Pulmonary artery endothelial cell (primary cell): ENCODE results near the gene SEMA6A. TPM values are rescaled to one million over a fixed set of nuclear protein-coding genes. Genes with fewer than 3 reads are reported as not detected.

Experiments used
- DNase-seq: peaks from one replicate; pipeline ENCODE4 v3.0.0-alpha.2; 2011; ENCODE audit warnings: low read depth, low spot score
- total RNA-seq: library from RNA; depleted of rRNA; stranded (reverse); fragments of >200 nt; gene quantifications from 2 replicates; pipeline ENCODE4 v1.2.3, GENCODE V29; 2014

SEMA6A gene
- total RNA-seq, 1 donor from 2014 or later, result 0.92 TPM

DNA sequence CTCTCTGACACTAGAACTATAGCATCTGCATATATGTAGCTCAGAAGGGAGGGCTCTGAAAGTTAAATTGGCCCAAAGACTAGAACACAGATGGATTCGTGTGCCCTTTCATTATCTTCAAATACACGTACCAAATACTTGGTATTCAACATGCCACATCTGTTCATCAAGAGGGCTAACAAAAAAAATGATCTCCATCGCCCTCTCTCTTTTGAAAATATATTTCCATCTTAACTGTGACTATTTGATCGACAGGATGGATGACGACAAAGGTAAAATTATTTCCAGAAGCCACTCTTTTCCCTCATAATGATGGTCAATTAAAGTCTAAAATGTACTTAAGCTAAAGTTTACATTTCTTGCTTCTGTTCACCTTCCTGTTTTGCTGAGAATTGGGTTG is 77.0 kb downstream of the SEMA6A start:
- no peak for DNase-seq

DNA sequence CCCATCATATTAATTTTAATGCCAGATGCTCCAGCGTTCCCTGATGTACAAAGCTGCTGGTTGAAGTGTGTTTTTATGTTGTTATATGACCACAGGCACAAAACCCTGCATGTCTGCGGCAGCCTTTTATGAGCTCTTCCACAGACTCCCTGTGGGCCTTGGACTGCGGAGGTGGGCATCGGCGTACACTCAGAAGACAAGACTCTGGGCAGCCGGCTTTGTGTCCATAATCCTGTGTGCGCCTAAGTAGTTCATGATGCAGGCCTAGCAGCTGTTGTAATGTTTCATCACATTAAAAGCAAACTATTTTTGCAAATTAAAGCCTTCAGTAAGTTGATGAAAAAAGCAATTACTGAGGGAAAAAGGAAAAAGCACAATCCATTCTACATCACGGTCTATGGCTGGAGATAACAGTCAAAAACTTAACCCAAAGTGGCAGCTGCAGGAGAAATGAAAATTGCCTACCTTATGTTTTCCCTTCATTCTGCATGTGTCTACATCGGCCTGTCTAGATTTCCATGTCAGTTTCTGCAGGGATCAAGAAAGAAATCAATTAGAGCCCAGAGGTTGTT is 78.8 kb downstream of the SEMA6A start:
- no peak for DNase-seq

DNA sequence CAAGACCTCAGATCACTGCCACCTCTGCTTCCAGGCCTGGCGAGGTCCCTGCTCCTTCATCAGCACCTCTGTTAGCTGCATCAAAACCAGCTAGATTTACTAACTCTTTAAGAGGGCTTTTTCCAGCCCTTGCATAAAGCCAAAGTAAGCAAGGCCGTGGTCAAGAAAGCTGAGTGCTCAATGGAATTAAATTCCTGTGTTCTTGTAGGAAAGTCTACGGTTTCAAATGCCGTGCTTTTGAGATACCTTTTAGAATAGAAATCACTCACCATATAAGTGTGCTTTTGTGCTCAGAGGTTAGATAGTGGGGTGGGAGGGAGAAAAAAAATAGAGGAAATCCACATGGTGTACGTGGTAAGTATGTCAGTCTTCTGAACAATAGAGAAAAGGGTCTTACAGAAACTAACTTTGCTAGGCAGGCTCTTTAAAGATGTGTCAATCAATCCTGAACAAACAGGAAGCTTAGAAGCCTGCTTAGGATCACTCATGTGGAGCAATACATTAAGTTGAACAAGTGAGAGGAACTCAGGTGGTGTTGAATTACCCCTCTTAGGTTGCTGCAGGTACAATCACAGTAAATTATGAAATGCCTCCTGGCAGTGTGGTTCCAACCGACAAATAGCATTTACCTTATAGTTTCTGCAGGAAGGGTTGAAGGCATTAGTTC is 79.7 kb downstream of the SEMA6A start:
- DNase-seq, result no peak

DNA sequence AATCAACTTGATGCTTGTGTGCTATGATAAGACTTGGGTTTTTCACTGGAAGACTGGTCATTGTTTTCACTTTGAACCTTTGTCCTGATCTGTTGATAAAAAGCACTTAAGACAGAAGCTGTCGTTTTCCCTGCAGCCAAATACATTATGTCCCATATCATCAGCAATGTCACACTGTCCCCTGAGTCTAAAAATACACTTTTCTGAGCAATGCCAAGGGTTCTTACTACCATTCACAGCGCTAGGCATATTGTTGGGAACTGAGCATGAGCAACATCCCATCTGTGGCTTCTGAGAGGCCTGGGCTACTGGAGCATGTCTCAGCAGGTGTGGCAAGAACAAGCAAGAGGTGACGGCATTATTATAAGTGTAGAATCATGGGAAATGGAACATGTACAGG is 81.8 kb downstream of the SEMA6A start:
- no peak for DNase-seq

DNA sequence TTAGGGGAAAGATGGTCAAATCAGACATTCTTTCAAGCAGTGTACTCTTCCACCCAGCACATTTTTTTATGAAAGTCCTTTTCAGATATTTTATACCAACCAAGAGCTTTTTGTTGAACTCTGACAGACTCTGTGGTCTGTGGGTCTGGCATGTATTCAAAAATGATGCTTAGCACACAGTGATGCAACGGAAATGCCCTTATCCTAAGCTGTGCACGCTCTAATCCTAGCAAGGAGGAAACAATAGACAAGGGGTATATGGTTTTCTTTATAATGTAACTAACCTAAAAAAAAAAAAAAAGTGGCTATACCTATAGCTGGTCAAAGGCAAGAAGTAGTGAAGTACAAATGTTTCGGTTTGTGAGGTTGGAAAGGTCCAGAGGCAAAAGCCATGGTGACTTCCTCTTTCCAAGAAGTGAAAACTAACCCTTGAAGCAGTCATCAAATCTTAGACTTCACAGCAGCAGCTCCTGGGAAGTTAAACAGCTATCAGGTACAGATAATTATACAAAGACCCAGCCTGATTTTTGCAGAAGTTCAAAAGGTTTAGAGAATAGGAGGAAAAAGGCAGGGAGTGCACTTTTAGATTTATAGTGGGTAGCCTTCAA is 82.5 kb downstream of the SEMA6A start:
- DNase-seq, result no peak

DNA sequence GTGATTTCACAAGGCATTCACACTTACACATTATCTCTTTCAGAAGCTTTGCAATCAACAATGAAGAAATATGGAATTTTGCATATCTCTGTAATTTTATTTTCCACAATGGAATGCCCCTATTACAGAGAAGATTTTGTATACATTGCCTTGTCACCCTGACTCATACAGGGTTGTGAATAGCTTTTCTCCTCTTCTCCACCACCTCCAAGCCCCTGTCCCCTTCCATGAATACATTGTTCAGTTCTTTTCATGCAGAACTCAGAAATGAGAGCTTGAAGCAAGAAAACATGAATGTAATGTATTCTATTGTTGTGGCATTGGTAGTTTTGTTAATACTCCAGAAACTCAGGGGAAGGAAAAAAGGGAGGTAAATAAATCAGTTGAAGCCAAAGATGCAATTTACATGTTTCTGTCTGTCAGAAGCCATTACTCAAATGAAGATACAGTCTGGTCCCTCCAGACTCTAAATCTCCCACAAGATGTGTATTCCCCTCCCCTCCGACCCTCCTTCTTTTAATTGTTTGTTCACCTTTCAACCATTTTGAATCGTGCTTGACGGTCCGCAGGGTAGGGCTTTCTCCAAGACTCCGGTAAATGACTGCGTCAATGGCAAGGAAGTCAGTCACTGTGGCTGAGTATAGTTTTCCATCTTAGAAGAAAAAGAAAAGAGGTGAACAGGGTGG is 86.1 kb downstream of the SEMA6A start:
- no peak for DNase-seq

DNA sequence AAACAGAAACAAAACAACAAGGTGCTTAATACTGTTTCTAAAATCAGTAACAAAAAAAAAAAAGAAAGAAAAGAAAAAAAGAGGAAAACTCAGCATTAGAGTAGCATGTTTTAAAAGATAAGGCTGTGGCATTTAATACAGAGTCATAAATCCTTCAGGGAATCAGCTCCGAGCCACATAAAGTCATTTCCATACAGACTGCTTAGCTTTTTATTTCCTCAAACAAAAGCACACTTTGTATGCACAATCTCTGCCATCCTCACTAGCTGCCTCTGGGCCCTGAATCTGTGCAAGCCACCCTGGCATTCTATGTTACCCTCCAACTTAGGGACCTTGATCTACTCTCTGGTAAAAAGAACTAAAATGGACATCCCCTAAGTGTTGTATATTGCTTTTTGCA is 87.6 kb downstream of the SEMA6A start:
- DNase-seq, result no peak

DNA sequence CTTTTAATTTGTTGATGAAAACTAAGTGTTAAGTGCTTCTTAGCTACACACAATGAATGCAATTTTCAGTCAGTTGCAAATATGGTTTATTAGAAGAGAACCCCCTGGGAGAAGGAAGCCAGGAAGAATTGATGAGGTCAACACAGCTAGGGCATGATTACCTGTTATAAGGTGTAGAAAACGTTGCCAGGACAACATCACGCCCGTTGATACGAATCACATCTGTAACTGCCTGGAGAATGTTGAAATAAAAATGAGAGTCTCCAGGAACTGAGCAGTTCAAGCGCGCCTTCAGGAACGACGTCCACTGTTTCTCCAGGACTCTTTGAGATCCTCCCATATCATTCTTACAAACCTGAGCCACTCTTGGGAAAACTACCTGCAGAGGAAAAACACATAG is 88.0 kb downstream of the SEMA6A start:
- no peak for DNase-seq

DNA sequence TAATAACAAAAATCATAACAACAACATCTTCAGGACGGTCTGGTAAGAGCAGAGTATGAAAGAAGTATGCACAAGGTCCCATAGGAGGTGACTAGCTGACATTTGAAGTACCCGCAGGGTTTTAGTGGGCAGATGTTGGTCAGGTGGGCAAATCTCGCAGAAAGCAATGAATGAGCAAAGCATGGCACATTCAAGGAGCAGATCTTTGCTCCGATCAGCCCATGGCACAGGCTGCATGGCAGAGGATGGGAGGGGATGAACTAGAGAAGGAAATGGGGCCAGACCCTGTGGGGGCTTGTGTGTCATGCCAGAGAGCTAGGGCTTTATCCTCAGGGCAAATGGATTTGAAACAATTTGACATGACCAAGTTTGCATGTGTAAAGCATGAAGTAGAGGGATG is 90.0 kb downstream of the SEMA6A start:
- DNase-seq, result no peak

DNA sequence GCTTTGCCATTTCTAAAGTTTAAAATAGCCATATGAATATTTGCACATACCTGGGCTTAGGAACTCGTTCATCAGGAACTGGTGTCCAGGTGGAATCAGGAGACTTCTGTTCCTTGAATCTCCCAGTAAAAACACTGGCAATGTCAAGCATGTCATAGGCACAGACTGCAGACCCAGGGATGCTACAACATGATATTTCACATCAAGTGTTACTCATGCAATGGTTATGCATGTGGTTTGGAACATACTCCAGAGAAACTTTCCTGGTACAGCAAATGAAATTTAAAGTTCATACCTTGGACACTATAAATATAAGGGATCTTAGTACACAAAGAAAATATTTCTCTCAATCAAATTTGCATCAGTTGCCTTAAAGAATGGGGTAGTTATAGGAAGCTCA is 92.2 kb downstream of the SEMA6A start:
- no peak for DNase-seq

DNA sequence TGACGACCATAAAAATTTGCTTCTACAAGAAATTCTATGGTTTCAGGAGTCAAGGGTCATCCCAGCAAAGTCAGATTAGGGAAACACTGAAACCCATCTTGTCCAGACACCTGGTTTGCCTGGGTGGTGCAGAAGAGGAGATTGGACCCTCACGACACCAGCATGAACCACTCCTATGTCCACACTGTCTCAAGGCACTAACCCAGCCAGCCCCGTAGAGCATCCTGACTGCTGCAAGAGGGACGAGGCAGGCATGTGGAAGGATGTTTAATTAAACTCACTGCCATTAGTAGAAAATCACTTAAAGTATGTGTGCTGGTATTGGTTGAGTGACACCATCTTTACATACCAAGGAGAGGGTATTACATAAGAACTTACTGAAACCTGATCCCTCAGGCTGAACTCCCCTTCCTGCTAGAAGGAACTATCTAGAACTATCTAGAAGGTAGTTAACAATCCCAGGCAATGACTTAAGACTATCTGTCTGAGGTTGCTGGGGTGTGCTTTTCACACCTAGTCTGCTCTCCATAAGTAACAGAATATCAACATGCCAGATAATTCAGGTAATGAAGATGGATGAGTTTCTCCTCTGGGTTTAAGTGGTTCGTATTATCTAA is 93.6 kb downstream of the SEMA6A start:
- DNase-seq, result no peak

DNA sequence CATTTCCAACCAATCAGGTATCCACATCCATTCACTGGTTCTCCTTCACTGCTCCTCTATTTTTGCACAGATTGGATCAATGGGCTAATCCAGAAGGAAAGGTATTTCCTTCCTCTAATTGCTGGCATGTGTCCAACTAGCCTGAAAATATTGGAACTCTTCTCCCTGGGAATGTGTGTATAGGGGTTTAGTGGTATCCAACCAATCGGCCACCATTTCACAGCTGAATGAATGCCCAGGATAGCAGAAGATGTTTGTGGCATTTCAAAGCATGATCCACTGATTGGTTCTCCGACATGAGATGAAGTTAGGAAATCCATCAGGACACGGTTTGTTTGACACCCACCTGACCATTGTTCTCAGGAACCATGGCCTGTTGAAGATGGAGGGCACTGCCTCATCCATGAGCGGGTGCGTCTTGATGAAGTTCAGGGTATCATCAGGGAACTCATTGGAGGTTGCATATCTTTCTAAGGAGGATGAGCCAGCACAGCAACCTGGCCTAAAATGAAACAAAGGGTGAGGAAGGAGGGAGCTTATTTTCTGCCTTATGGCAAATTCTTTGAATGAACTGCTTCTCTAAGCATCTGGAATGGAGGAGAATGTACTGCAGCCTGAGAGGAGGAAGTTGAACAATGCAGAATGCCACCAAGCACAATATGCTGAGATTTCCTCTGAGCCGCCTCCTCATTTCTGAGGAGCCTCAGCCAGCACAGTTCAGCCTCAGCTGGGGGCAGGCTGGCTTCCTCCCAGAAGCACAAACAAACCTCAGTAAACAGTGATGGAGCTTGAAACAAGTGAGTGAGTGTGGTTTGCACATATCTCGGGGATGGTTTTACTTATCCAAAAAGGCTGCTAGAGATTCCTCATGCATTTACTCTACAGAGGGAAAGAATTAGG is 94.6 kb downstream of the SEMA6A start:
- no peak for DNase-seq

DNA sequence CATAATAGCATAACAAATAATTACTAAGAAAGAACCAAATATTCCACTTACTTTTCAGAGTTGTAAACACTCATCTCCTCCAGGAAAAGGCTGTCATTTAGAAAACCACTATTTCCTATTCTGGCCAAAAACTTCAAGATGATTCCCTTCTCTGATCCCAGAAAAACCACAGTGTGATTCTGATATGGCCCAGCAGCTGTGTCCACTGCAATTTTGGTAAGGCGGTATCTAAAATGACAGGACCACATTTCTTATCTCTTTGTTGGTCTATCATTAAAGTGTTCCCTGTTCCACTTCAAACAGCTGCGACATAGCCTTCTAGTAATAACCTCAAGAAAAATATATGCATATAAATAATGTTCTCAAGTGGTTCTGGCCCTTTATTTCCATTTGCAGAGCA is 96.1 kb downstream of the SEMA6A start:
- DNase-seq, result no peak

DNA sequence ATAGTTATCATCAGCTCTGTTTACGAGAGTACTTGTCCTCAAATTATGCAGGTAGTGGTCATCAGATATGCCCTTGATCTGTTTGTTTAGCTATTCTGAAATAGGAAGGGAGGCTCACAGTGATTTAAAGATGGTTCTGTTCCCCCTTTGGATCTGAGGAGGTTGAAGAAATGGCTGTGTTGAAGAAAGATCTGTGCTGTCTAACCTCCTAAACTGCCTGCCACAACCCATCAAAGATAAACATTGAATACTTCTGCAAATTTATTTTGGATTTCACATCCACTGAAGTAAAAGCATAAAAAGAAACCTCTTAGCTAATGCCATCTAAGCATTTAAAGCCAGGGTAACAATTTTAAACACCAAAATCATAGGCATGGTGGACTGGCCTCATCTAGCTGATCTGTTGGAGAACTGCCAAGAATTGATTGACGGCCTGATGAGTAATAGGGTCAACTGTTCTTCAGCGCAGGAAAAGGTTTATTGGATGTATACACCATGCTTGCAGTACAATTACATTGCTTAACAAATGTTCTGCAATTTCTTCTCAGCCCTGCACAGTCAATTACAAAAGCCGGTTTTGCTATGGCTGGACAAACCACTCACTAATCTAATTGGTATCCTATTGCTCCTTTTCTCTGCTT is 97.6 kb downstream of the SEMA6A start:
- no peak for DNase-seq

DNA sequence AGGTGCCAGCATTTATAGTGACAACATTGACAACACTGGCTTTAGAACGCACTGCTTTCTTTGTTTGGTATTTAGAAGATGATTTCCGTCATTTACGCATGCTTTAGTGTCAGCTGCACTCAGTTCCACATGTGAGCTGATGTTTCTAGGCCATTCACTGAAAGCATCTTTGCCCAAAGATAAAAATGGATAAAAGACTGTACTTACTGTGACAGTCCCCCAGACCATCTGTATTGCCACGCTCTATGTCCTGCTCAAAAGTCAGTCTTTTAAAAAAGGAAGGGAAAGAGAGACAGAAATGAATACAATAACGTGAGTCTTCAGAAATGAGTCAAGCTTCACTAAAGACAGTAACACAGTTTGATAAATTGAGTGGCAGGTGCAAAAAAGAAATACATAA is 99.3 kb downstream of the SEMA6A start:
- DNase-seq, result no peak

DNA sequence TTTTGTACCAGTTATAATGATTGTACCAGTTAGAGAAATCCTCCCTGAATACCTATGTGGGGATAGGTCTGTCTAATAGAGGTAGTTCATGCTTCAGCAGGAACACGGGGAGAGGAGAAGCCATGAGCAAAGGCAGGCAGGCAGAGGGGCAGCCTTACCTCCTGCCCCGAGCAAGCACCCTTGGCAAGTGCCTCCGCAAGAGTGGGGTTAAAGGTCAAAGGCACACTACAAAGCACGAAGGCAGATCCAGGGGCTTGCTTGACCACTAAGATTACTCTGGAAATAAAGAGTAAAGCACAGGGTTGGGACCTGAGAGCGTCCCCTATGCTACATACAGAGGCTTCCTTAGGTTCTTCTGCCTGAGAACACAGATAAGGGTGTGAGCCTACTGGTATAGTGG is 100.9 kb downstream of the SEMA6A start:
- DNase-seq, result no peak

DNA sequence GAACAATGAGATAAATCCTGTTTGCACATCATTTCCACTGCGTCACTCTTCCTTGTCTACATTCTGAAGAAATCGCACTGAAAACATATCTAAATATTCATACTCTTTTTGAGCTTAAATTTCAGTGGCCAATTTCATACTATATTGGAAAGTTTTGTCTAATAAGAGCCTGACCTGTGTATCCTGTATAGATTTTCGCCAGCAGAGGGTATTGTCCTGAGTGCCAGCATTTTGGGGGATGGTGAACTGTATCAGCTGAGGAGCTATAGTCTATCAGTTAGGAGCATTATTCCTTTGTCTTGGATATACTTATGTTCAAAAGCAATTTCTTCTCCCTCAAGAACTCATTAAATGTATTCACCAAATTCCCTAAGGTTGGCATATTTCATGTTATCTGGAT is 102.3 kb downstream of the SEMA6A start:
- no peak for DNase-seq

DNA sequence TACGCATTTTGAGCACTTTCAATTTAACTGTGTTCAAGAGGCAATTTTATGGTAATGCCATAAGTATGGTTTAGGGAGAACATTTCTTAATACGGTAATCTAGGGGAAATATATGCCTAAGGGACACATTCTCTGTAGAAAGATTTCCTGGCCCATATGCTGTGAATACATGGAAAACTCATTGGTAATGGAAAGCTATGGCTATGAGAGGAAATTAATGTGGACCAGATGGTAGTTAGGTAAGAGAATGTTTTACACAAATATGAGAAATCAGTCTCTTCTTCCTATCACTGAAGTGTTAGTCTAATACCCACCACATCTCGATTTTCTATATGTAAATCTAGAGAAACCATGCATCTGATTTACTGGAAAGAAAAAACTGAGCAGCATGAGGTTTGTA is 105.0 kb downstream of the SEMA6A start:
- no peak for DNase-seq

DNA sequence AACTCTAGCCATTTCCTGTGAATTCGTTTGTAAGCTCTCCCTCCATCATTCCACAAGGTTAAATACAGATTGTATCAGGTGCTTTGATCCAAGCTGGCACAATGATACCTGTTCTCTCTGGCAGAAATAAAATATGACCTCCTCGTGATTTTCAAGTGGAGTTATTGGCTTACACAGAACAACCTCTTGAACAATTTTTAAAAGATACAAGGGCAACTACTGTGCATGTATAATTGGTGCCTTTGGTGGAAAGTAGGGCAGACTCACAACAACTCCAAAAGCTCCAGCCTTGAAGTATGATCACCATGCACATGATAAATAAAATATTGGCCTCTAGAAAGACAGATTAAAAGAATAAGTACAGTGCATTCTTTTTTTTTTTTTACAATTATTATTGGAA is 106.0 kb downstream of the SEMA6A start:
- no peak for DNase-seq

DNA sequence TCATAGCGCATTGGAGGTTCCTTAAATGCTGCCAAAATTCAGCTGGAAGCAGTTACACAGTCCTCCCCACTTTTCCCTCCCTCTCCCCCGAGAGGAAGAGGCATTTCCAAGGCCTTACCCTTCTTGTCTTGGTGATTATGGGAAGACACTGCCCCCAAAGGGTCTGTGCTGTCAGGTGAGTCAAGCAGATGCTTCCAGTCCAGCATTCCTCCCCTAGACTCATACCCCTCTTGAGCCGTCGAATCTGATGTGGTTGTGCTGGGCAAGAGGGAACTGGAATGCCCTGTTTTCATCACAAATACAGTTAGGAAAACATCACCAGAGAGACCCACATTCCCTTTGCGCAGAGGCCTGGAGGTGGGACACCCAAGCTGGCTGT is 107.2 kb downstream of the SEMA6A start:
- no peak for DNase-seq
